Activated T-helper 1 cell treated with anti-CD3 and anti-CD28 coated beads, Interleukin-12 subunit alpha, Interleukin-12 subunit beta, Interleukin-2, Interleukin-4 antibody, amounts not matched to agents 30 ng/mL and 10 ng/mL and 1 ng/mL, durations not matched to agents 14 hours and 24 hours and 36 hours (primary cell): ENCODE measurements around the gene TNNT1. TPM values are rescaled to one million over a fixed set of nuclear protein-coding genes. Genes with fewer than 3 reads are reported as not detected.
A peak's percentile ranks its signal among the peaks of the same experiment; 100 is the strongest.

Experiments used
- DNase-seq: peaks from one replicate; pipeline ENCODE4 v3.0.0; 2021; ENCODE audit warnings: low spot score
- H3K27ac Mint-ChIP-seq: one replicate; pipeline ENCODE4 v1.8.0; 2021; ENCODE audit warnings: mild to moderate bottlenecking, mixed read lengths
- H3K27me3 Mint-ChIP-seq: one replicate; pipeline ENCODE4 v1.8.0; 2022; ENCODE audit warnings: mild to moderate bottlenecking, moderate library complexity, mixed read lengths; ENCODE audit not compliant: insufficient read depth
- H3K36me3 Mint-ChIP-seq: one replicate; pipeline ENCODE4 v1.8.0; 2021; ENCODE audit warnings: low read depth, mixed read lengths
- H3K4me1 Mint-ChIP-seq: one replicate; pipeline ENCODE4 v1.8.0; 2021; ENCODE audit warnings: low read depth, mixed read lengths
- H3K4me3 Mint-ChIP-seq: one replicate; pipeline ENCODE4 v1.8.0; 2021; ENCODE audit warnings: mild to moderate bottlenecking, moderate library complexity, mixed read lengths
- H3K9me3 Mint-ChIP-seq: one replicate; pipeline ENCODE4 v1.8.0; 2021; ENCODE audit warnings: mixed read lengths
- intact Hi-C: fragments of 100-400 bp; cut with micrococcal nuclease; formaldehyde crosslinking; loops from one replicate; pipeline ENCODE4 v1.15.1; 2024
- total RNA-seq: library from RNA; stranded (reverse); gene quantifications from 2 replicates; pipeline ENCODE4 v1.2.3, GENCODE V29; 2022

TNNT1 gene
- total RNA-seq, 1 donor from 2014 or later = not detected

- intact Hi-C loops = no loop called here
Observed at GRCh38 chr19:55094456-55095259, 54.3 kb downstream of the TNNT1 start.

GRCh38 chr19:55092423-55093318, 56.3 kb downstream of the TNNT1 start:
- H3K27ac Mint-ChIP-seq = no peak overlapping the region
- no peaks in the 10 kb centered on the region for H3K9me3 Mint-ChIP-seq
- peaks cover 20% of the 10 kb centered on the region for H3K36me3 Mint-ChIP-seq
- intact Hi-C loops = no loop called here
- DNase-seq = no peak
- peaks cover 11% of the 10 kb centered on the region for H3K4me1 Mint-ChIP-seq
- no peak overlapping the region for H3K4me3 Mint-ChIP-seq
- peaks cover 8% of the 10 kb centered on the region for H3K27me3 Mint-ChIP-seq

More at GRCh38 chr19:55094456-55095259, 54.3 kb downstream of the TNNT1 start:
- no peaks in the 10 kb centered on the region for H3K27me3 Mint-ChIP-seq
- H3K27ac Mint-ChIP-seq = no peak overlapping the region
- H3K36me3 Mint-ChIP-seq = peaks cover 7% of the 10 kb centered on the region
- H3K9me3 Mint-ChIP-seq = no peaks in the 10 kb centered on the region
- no peak for DNase-seq
- no peaks in the 10 kb centered on the region for H3K4me1 Mint-ChIP-seq
- H3K4me3 Mint-ChIP-seq = no peak overlapping the region

GRCh38 chr19:55091955-55092354, 57.1 kb downstream of the TNNT1 start:
- intact Hi-C loops = no loop called here
- peaks cover 10% of the 10 kb centered on the region for H3K27me3 Mint-ChIP-seq

GRCh38 chr19:55091126-55091910, 57.7 kb downstream of the TNNT1 start:
- no peak overlapping the region for H3K27ac Mint-ChIP-seq
- intact Hi-C loops = no loop called here
- peaks cover 20% of the 10 kb centered on the region for H3K36me3 Mint-ChIP-seq
- no peak for DNase-seq
- peaks cover 16% of the 10 kb centered on the region for H3K4me1 Mint-ChIP-seq
- peaks cover 10% of the 10 kb centered on the region for H3K27me3 Mint-ChIP-seq
- no peaks in the 10 kb centered on the region for H3K9me3 Mint-ChIP-seq
- H3K4me3 Mint-ChIP-seq = no peak overlapping the region

More at GRCh38 chr19:55091955-55092354, 57.1 kb downstream of the TNNT1 start:
- Mint-ChIP-seq H3K4me1 (peaks cover 16% of the 10 kb centered on the region), H3K36me3 (peaks cover 20% of the 10 kb centered on the region), H3K9me3 (no peaks in the 10 kb centered on the region), H3K27ac (no peak overlapping the region), H3K4me3 (no peak overlapping the region)
- DNase-seq = no peak

GRCh38 chr19:55090564-55090963, 58.4 kb downstream of the TNNT1 start:
- no peak overlapping the region for H3K4me3 Mint-ChIP-seq
- H3K9me3 Mint-ChIP-seq = no peaks in the 10 kb centered on the region
- no peak overlapping the region for H3K27ac Mint-ChIP-seq
- peaks cover 20% of the 10 kb centered on the region for H3K36me3 Mint-ChIP-seq
- DNase-seq = no peak
- H3K27me3 Mint-ChIP-seq = peaks cover 13% of the 10 kb centered on the region
- intact Hi-C loops = no loop called here
- H3K4me1 Mint-ChIP-seq = peaks cover 16% of the 10 kb centered on the region

GRCh38 chr19:55089342-55089944, 59.6 kb downstream of the TNNT1 start:
- H3K27me3 Mint-ChIP-seq = peaks cover 22% of the 10 kb centered on the region
- no peaks in the 10 kb centered on the region for H3K9me3 Mint-ChIP-seq
- intact Hi-C loops = loop anchor here (2.0 to 10.0 kb wide), 4 partner anchors 27 to 925 kb away; partner anchors contain the start of genes PPP1R12C, PPP6R1 and ZNF784
- H3K4me3 Mint-ChIP-seq = no peak overlapping the region
- no peak overlapping the region for H3K27ac Mint-ChIP-seq
- H3K36me3 Mint-ChIP-seq = peaks cover 17% of the 10 kb centered on the region
- peaks cover 16% of the 10 kb centered on the region for H3K4me1 Mint-ChIP-seq
- no peak for DNase-seq

- Mint-ChIP-seq H3K27me3 (peaks cover 29% of the 10 kb centered on the region), H3K36me3 (peaks cover 17% of the 10 kb centered on the region), H3K4me1 (peaks cover 16% of the 10 kb centered on the region), H3K9me3 (no peaks in the 10 kb centered on the region), H3K27ac (no peak overlapping the region), H3K4me3 (peak overlapping the region; percentile 49)
- DNase-seq = peak; percentile 62
- intact Hi-C loops = loop anchor here (2.0 to 10.0 kb wide), 4 partner anchors 28 to 924 kb away; partner anchors contain the start of genes PPP1R12C, PPP6R1 and ZNF784
Observed at GRCh38 chr19:55088543-55089341, 60.3 kb downstream of the TNNT1 start.

- Mint-ChIP-seq H3K4me3 (no peak overlapping the region), H3K9me3 (no peaks in the 10 kb centered on the region), H3K27me3 (peaks cover 32% of the 10 kb centered on the region), H3K27ac (no peak overlapping the region), H3K4me1 (peaks cover 16% of the 10 kb centered on the region), H3K36me3 (peaks cover 17% of the 10 kb centered on the region)
- intact Hi-C loops = loop anchor here (2.0 to 10.0 kb wide), 4 partner anchors 29 to 923 kb away; partner anchors contain the start of genes PPP1R12C, PPP6R1 and ZNF784
- no peak for DNase-seq
Observed at GRCh38 chr19:55088021-55088451, 61.0 kb downstream of the TNNT1 start.

GRCh38 chr19:55087542-55087901, 61.5 kb downstream of the TNNT1 start:
- Mint-ChIP-seq H3K36me3 (peaks cover 17% of the 10 kb centered on the region), H3K27ac (no peak overlapping the region), H3K4me3 (peak overlapping the region; percentile 39), H3K4me1 (peaks cover 20% of the 10 kb centered on the region), H3K27me3 (peaks cover 36% of the 10 kb centered on the region), H3K9me3 (no peaks in the 10 kb centered on the region)
- no peak for DNase-seq
- intact Hi-C loops = loop anchor here (10.0 kb wide), 3 partner anchors 167 to 923 kb away; partner anchors contain the start of genes PPP6R1 and ZNF784

GRCh38 chr19:55086730-55087541, 62.1 kb downstream of the TNNT1 start:
- Mint-ChIP-seq H3K36me3 (peaks cover 17% of the 10 kb centered on the region), H3K27ac (no peak overlapping the region), H3K4me1 (peaks cover 23% of the 10 kb centered on the region), H3K27me3 (peaks cover 40% of the 10 kb centered on the region), H3K9me3 (no peaks in the 10 kb centered on the region), H3K4me3 (peak overlapping the region; percentile 39)
- DNase-seq = peak; percentile 28
- intact Hi-C loops = loop anchor here (10.0 kb wide), 3 partner anchors 168 to 922 kb away; partner anchors contain the start of genes PPP6R1 and ZNF784
